ENCODE measurements around the gene KIF17. TPM values are rescaled to one million over a fixed set of nuclear protein-coding genes. Genes with fewer than 3 reads are reported as not detected.

KIF17 gene
- total RNA-seq, 6 donors from 2014 or later: 4.2 to 12.6 (median 8.5) TPM

GRCh38 chr1:20621012-20621411 is 96.8 kb downstream of the KIF17 start:
- TF ChIP-seq POLR2A (IDR thresholded peaks at IDR 0.05) (no peak), EP300 (IDR thresholded peaks at IDR 0.05) (no peak), POLR2AphosphoS5 (IDR thresholded peaks at IDR 0.05) (no peak)
- TF ChIP-seq, protein P1, sequence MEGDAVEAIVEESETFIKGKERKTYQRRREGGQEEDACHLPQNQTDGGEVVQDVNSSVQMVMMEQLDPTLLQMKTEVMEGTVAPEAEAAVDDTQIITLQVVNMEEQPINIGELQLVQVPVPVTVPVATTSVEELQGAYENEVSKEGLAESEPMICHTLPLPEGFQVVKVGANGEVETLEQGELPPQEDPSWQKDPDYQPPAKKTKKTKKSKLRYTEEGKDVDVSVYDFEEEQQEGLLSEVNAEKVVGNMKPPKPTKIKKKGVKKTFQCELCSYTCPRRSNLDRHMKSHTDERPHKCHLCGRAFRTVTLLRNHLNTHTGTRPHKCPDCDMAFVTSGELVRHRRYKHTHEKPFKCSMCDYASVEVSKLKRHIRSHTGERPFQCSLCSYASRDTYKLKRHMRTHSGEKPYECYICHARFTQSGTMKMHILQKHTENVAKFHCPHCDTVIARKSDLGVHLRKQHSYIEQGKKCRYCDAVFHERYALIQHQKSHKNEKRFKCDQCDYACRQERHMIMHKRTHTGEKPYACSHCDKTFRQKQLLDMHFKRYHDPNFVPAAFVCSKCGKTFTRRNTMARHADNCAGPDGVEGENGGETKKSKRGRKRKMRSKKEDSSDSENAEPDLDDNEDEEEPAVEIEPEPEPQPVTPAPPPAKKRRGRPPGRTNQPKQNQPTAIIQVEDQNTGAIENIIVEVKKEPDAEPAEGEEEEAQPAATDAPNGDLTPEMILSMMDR (IDR thresholded peaks at IDR 0.05): no peak
- Histone ChIP-seq H3K27ac (no peak overlapping the region), H3K9me3 (no peaks in the 10 kb centered on the region), H3K27me3 (no peaks in the 10 kb centered on the region), H3K4me1 (no peaks in the 10 kb centered on the region), H3K4me3 (no peak overlapping the region), H3K36me3 (no peaks in the 10 kb centered on the region)
- 84 to 91% methylated on average over 6 of the region's 6 CpGs for WGBS, 2 donors
- DNase-seq: no peak
- no peak for ATAC-seq (ENCODE audit: low FRiP score in 2 of 2)

- no peaks in the 10 kb centered on the region for H3K36me3 ChIP-seq
- 71 to 91% methylated on average over 1 of the region's 1 CpG for WGBS, 2 donors
Observed at GRCh38 chr1:20619999-20620398, 97.8 kb downstream of the KIF17 start.

GRCh38 chr1:20618550-20618949 is 99.3 kb downstream of the KIF17 start:
- H3K27ac ChIP-seq: no peak overlapping the region
- H3K9me3 ChIP-seq: no peaks in the 10 kb centered on the region
- no peaks in the 10 kb centered on the region for H3K27me3 ChIP-seq
- TF ChIP-seq, protein P1 (IDR thresholded peaks at IDR 0.05): no peak
- no peak for TF ChIP-seq EP300 (IDR thresholded peaks at IDR 0.05)
- TF ChIP-seq POLR2A (IDR thresholded peaks at IDR 0.05): no peak
- TF ChIP-seq POLR2AphosphoS5 (IDR thresholded peaks at IDR 0.05): no peak
- H3K4me1 ChIP-seq: no peaks in the 10 kb centered on the region
- H3K36me3 ChIP-seq: no peaks in the 10 kb centered on the region
- ATAC-seq (ENCODE audit: low FRiP score in 2 of 2) (no peak), DNase-seq (no peak)
- H3K4me3 ChIP-seq: no peak overlapping the region
- 44 to 57% methylated on average over 4 of the region's 4 CpGs for WGBS, 2 donors

More at GRCh38 chr1:20619999-20620398, 97.8 kb downstream of the KIF17 start:
- no peaks in the 10 kb centered on the region for H3K9me3 ChIP-seq
- no peaks in the 10 kb centered on the region for H3K27me3 ChIP-seq
- ATAC-seq (ENCODE audit: low FRiP score in 2 of 2) (peak in 1 of 2 donors; percentile 40), DNase-seq (no peak)
- TF ChIP-seq, protein P1 (IDR thresholded peaks at IDR 0.05): no peak
- TF ChIP-seq POLR2A (IDR thresholded peaks at IDR 0.05) (no peak), EP300 (IDR thresholded peaks at IDR 0.05) (no peak), POLR2AphosphoS5 (IDR thresholded peaks at IDR 0.05) (no peak)
- no peak overlapping the region for H3K4me3 ChIP-seq
- no peaks in the 10 kb centered on the region for H3K4me1 ChIP-seq
- no peak overlapping the region for H3K27ac ChIP-seq

- Histone ChIP-seq H3K36me3 (no peaks in the 10 kb centered on the region), H3K4me3 (no peak overlapping the region), H3K27ac (no peak overlapping the region), H3K4me1 (no peaks in the 10 kb centered on the region), H3K9me3 (no peaks in the 10 kb centered on the region), H3K27me3 (no peaks in the 10 kb centered on the region)
- 71 to 76% methylated on average over 3 of the region's 3 CpGs for WGBS, 2 donors
- no peak for TF ChIP-seq POLR2AphosphoS5 (IDR thresholded peaks at IDR 0.05)
- TF ChIP-seq POLR2A (IDR thresholded peaks at IDR 0.05): no peak
- no peak for TF ChIP-seq EP300 (IDR thresholded peaks at IDR 0.05)
- TF ChIP-seq, protein P1 (IDR thresholded peaks at IDR 0.05): no peak
- ATAC-seq (ENCODE audit: low FRiP score in 2 of 2): no peak
- no peak for DNase-seq
Observed at GRCh38 chr1:20616847-20617487, 100.8 kb downstream of the KIF17 start.

Measured in upper lobe of left lung (tissue), 6 donors.